PC-3 (cell line): ENCODE measurements around the gene TEX2. TPM values are rescaled to one million over a fixed set of nuclear protein-coding genes. Genes with fewer than 3 reads are reported as not detected.
A peak's percentile ranks its signal among the peaks of the same experiment; 100 is the strongest.

Experiments
- ATAC-seq: fragments of 200-7000 bp; cut with Tn5 transposase; 2 replicates; pipeline ENCODE4 v1.9.1; 2020; ENCODE audit warnings: mild to moderate bottlenecking, moderate library complexity
- BruUV-seq: library from RNA; stranded (reverse); fragments of 400-500 nt; replicated peaks from 2 replicates; lab custom pipeline; 2021; lab: Mats Ljungman, UMichigan
- CTCF ChIA-PET: fragments of 300-600 bp; sonication (Branson Sonifier 250); formaldehyde crosslinking; loops from one replicate; lab custom pipeline; 2022; ENCODE audit warnings: antibody characterized with exemption; lab: Charles Lee
- POLR2A ChIA-PET: fragments of 300-600 bp; sonication (Branson Sonifier 250); formaldehyde crosslinking; loops from one replicate; lab custom pipeline; 2022; ENCODE audit warnings: antibody characterized with exemption; ENCODE audit not compliant: unreplicated experiment; lab: Charles Lee
- DNase-seq: peaks from one replicate; pipeline ENCODE4 v3.0.0-alpha.2; 2015
- H2AFZ ChIP-seq: fragments of 300-600 bp; sonication (generic); 2 replicates; pipeline ENCODE4 v1.6.0; 2016; ENCODE audit warnings: antibody characterized with exemption, low read length
- H3F3A ChIP-seq: fragments of 300-600 bp; sonication (generic); one replicate; pipeline ENCODE4 v1.6.0; 2017; ENCODE audit warnings: antibody characterized with exemption, low read length, control low read depth, mild to moderate bottlenecking; ENCODE audit not compliant: unreplicated experiment
- H3K27ac ChIP-seq: fragments of 300-600 bp; sonication (generic); 2 replicates; pipeline ENCODE4 v1.5.1; 2016; ENCODE audit warnings: mild to moderate bottlenecking, low read length
- H3K27me3 ChIP-seq: fragments of 300-600 bp; sonication (generic); 2 replicates; pipeline ENCODE4 v1.6.1; 2016; ENCODE audit warnings: low read length, mixed read lengths
- H3K36me3 ChIP-seq: fragments of 300-600 bp; sonication (generic); 2 replicates; pipeline ENCODE4 v1.6.1; 2016; ENCODE audit warnings: low read depth, mixed run types, low read length, mixed read lengths
- H3K4me1 ChIP-seq: fragments of 300-600 bp; sonication (generic); 2 replicates; pipeline ENCODE4 v1.5.1; 2016; ENCODE audit warnings: low read length; ENCODE audit not compliant: insufficient read depth
- H3K4me2 ChIP-seq: fragments of 300-600 bp; sonication (generic); 2 replicates; pipeline ENCODE4 v1.6.0; 2016; ENCODE audit warnings: low read length
- H3K4me3 ChIP-seq: fragments of 300-600 bp; sonication (generic); 2 replicates; pipeline ENCODE4 v1.5.1; 2016; ENCODE audit warnings: mild to moderate bottlenecking, low read length, mixed read lengths
- H3K79me2 ChIP-seq: fragments of 300-600 bp; sonication (generic); 2 replicates; pipeline ENCODE4 v1.6.1; 2017; ENCODE audit warnings: low read length, mixed read lengths
- H3K9ac ChIP-seq: fragments of 300-600 bp; sonication (generic); 2 replicates; pipeline ENCODE4 v1.6.0; 2016; ENCODE audit warnings: mild to moderate bottlenecking, low read length
- H3K9me2 ChIP-seq: fragments of 300-600 bp; sonication (generic); replicated peaks from 2 replicates; pipeline ENCODE4 v1.6.1; 2016; ENCODE audit warnings: mixed run types, low read length, mixed read lengths
- H3K9me3 ChIP-seq: fragments of 300-600 bp; sonication (generic); 2 replicates; pipeline ENCODE4 v1.6.1; 2016; ENCODE audit warnings: low read length, mixed read lengths
- H4K20me1 ChIP-seq: fragments of 300-600 bp; sonication (generic); 2 replicates; pipeline ENCODE4 v1.6.1; 2016; ENCODE audit warnings: low read length, mixed read lengths
- EZH2 ChIP-seq: fragments of 300-600 bp; sonication (generic); IDR thresholded peaks from one replicate; pipeline ENCODE4 v1.6.1; 2017; ENCODE audit warnings: antibody characterized with exemption, mild to moderate bottlenecking, low read length; ENCODE audit not compliant: unreplicated experiment
- EZH2phosphoT487 ChIP-seq: fragments of 300-600 bp; sonication (generic); IDR thresholded peaks from 2 replicates; pipeline ENCODE4 v1.6.1; 2018; ENCODE audit warnings: mild to moderate bottlenecking, antibody characterized with exemption, low read length, borderline replicate concordance
- intact Hi-C: fragments of 100-400 bp; cut with micrococcal nuclease; formaldehyde crosslinking; loops from 2 replicates; pipeline ENCODE4 v1.9.0; 2023
- total RNA-seq: library from RNA; depleted of rRNA; stranded (reverse); fragments of >200 nt; gene quantifications from 2 replicates; pipeline ENCODE4 v1.2.3, GENCODE V29; 2014
- TF ChIP-seq, protein P1 (sequence below): fragments of 300-600 bp; sonication (generic); conservative IDR thresholded peaks from 2 replicates; pipeline ENCODE4 v1.5.1; 2017; ENCODE audit warnings: antibody characterized with exemption, low read depth, mild to moderate bottlenecking, low read length

The TEX2 gene
- total RNA-seq, 1 experiment from 2014 or later, result 44.2 TPM

GRCh38 chr17:64115822-64116534 lies 147.1 kb downstream of the TEX2 start:
- TF ChIP-seq EZH2, result no peak
- TF ChIP-seq, protein P1, sequence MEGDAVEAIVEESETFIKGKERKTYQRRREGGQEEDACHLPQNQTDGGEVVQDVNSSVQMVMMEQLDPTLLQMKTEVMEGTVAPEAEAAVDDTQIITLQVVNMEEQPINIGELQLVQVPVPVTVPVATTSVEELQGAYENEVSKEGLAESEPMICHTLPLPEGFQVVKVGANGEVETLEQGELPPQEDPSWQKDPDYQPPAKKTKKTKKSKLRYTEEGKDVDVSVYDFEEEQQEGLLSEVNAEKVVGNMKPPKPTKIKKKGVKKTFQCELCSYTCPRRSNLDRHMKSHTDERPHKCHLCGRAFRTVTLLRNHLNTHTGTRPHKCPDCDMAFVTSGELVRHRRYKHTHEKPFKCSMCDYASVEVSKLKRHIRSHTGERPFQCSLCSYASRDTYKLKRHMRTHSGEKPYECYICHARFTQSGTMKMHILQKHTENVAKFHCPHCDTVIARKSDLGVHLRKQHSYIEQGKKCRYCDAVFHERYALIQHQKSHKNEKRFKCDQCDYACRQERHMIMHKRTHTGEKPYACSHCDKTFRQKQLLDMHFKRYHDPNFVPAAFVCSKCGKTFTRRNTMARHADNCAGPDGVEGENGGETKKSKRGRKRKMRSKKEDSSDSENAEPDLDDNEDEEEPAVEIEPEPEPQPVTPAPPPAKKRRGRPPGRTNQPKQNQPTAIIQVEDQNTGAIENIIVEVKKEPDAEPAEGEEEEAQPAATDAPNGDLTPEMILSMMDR, result no peak
- TF ChIP-seq EZH2phosphoT487, result no peak
- peaks cover 7% of the 10 kb centered on the region for H3F3A ChIP-seq
- no peak overlapping the region for H2AFZ ChIP-seq
- H3K9me2 ChIP-seq, result no peaks in the 10 kb centered on the region
- H3K79me2 ChIP-seq, result peaks cover 34% of the 10 kb centered on the region
- BruUV-seq, result no TSS peak
- peak overlapping the region; percentile 22; the same call in 1 of the 2 replicates for H3K4me3 ChIP-seq
- peak; percentile 53 for ATAC-seq
- peak overlapping the region; percentile 2; the same call in 1 of the 2 replicates for H3K9ac ChIP-seq
- intact Hi-C loops, result no loop called here
- peak overlapping the region; percentile 77 for H3K27ac ChIP-seq
- peak overlapping the region; percentile 59 for H3K4me2 ChIP-seq
- POLR2A ChIA-PET, result interaction anchor here (0.7 kb wide), 1 partner anchor 20 kb away, joined by 3 read pairs; no protein-coding TSS in a partner anchor
- CTCF ChIA-PET, result no interaction called here
- H4K20me1 ChIP-seq, result no peaks in the 10 kb centered on the region
- DNase-seq, result peak; percentile 95
- H3K9me3 ChIP-seq, result no peaks in the 10 kb centered on the region
- H3K4me1 ChIP-seq, result peaks cover 37% of the 10 kb centered on the region
- no peaks in the 10 kb centered on the region for H3K27me3 ChIP-seq
- H3K36me3 ChIP-seq, result no peaks in the 10 kb centered on the region

- Histone ChIP-seq H3K27me3 (no peaks in the 10 kb centered on the region), H3K4me1 (peaks cover 29% of the 10 kb centered on the region), H3K9ac (no peak overlapping the region), H3K79me2 (peaks cover 34% of the 10 kb centered on the region), H3K4me2 (peak overlapping the region; percentile 59), H2AFZ (no peak overlapping the region), H3F3A (peaks cover 7% of the 10 kb centered on the region), H3K9me2 (no peaks in the 10 kb centered on the region), H3K36me3 (no peaks in the 10 kb centered on the region), H3K4me3 (no peak overlapping the region), H4K20me1 (no peaks in the 10 kb centered on the region), H3K9me3 (no peaks in the 10 kb centered on the region), H3K27ac (peak overlapping the region; percentile 77)
- 0 out of 2 replicates have a peak, but pooled peaks have one; percentile 20 for ATAC-seq
- intact Hi-C loops, result no loop called here
- ChIA-PET POLR2A (interaction anchor here (0.7 kb wide), 1 partner anchor 19 kb away, joined by 3 read pairs; no protein-coding TSS in a partner anchor), CTCF (no interaction called here)
- TF ChIP-seq, protein P1, result no peak
- TF ChIP-seq EZH2phosphoT487 (no peak), EZH2 (no peak)
- no TSS peak for BruUV-seq
- DNase-seq, result peak; percentile 60
Measured at GRCh38 chr17:64115043-64115698, 147.9 kb downstream of the TEX2 start.

GRCh38 chr17:64113006-64113405 lies 150.1 kb downstream of the TEX2 start:
- H3K4me1 ChIP-seq, result peaks cover 27% of the 10 kb centered on the region
- no peak overlapping the region for H3K27ac ChIP-seq
- no peak for TF ChIP-seq EZH2
- TF ChIP-seq, protein P1, result no peak
- no peak for TF ChIP-seq EZH2phosphoT487
- ChIA-PET POLR2A (no interaction called here), CTCF (no interaction called here)
- H3K4me2 ChIP-seq, result no peak overlapping the region
- H4K20me1 ChIP-seq, result no peaks in the 10 kb centered on the region
- ATAC-seq (no peak), DNase-seq (no peak)
- intact Hi-C loops, result no loop called here
- peaks cover 7% of the 10 kb centered on the region for H3F3A ChIP-seq
- no peaks in the 10 kb centered on the region for H3K36me3 ChIP-seq
- H3K79me2 ChIP-seq, result peaks cover 21% of the 10 kb centered on the region
- H3K9me2 ChIP-seq, result no peaks in the 10 kb centered on the region
- no peaks in the 10 kb centered on the region for H3K27me3 ChIP-seq
- H3K9me3 ChIP-seq, result no peaks in the 10 kb centered on the region
- no peak overlapping the region for H2AFZ ChIP-seq
- H3K4me3 ChIP-seq, result no peak overlapping the region
- H3K9ac ChIP-seq, result no peak overlapping the region
- BruUV-seq, result no TSS peak
